Uterus (tissue), 4 donors: ENCODE measurements around the gene ICAM4. TPM values are rescaled to one million over a fixed set of nuclear protein-coding genes. Genes with fewer than 3 reads are reported as not detected.

Experiments used
- DNase-seq, 2 donors: peaks; one replicate each; pipeline ENCODE4 v3.0.0-alpha.2; 2019 to 2020
- H3K27ac ChIP-seq, 2 donors: fragments of 200-600 bp; sonication (generic); 1 replicate in 1 of 2; 2 replicates in 1 of 2; pipeline ENCODE4 v1.5.1; 2016 to 2018
- H3K27me3 ChIP-seq, 2 donors: fragments of 200-600 bp; sonication (generic); one replicate each; pipeline ENCODE4 v1.5.1; 2018 to 2019; ENCODE audit warnings: control low read depth in 1 of 2
- H3K36me3 ChIP-seq, 2 donors: fragments of 200-600 bp; sonication (generic); one replicate each; pipeline ENCODE4 v1.5.1; 2019; ENCODE audit warnings: control low read depth in 1 of 2
- H3K4me1 ChIP-seq, 2 donors: fragments of 200-600 bp; sonication (generic); one replicate each; pipeline ENCODE4 v1.5.1; 2018 to 2019; ENCODE audit warnings: control low read depth in 1 of 2
- H3K4me3 ChIP-seq, 2 donors: fragments of 200-600 bp; sonication (generic); 1 replicate in 1 of 2; 2 replicates in 1 of 2; pipeline ENCODE4 v1.5.1; 2018 to 2019; ENCODE audit warnings: mild to moderate bottlenecking in 1 of 2
- H3K9me3 ChIP-seq, 2 donors: fragments of 200-600 bp; sonication (generic); one replicate each; pipeline ENCODE4 v1.5.1; 2019; ENCODE audit warnings: control low read depth in 1 of 2
- CTCF ChIP-seq, 4 experiments: fragments of 200-600 bp in 2 of 4; fragments of 450-650 bp in 2 of 4; sonication (generic) in 2 of 4; IDR thresholded peaks; one replicate each; pipeline ENCODE4 v1.5.1; 2016 to 2019; ENCODE audit warnings: antibody characterized with exemption in 4 of 4, mild to moderate bottlenecking in 2 of 4, moderate library complexity in 1 of 4
- POLR2A ChIP-seq, 2 donors: fragments of 450-650 bp; IDR thresholded peaks; one replicate each; pipeline ENCODE4 v1.6.1; 2016; ENCODE audit warnings: antibody characterized with exemption in 2 of 2, mild to moderate bottlenecking in 1 of 2, moderate library complexity in 1 of 2
- intact Hi-C: fragments of 100-400 bp; cut with DNase I; formaldehyde crosslinking; loops from one replicate; pipeline ENCODE4 v1.15.1; 2023; ENCODE audit warnings: low total_unique reads
- total RNA-seq, 4 donors: library from RNA; depleted of rRNA in 3 of 4; stranded (reverse); fragments of >200 nt in 3 of 4; gene quantifications; one replicate each; pipeline versions ENCODE4 v1.1.0 to v1.2.4, GENCODE V29; 2014 to 2023
- donor health status: DM: yes; HTN: yes; CAD: no.

Gene ICAM4
- total RNA-seq, 4 donors from 2014 or later, result 0.41 TPM; not detected in 3

- Histone ChIP-seq H3K27me3 (no peaks in the 10 kb centered on the region), H3K36me3 (no peaks in the 10 kb centered on the region), H3K9me3 (no peaks in the 10 kb centered on the region), H3K4me1 (no peaks in the 10 kb centered on the region), H3K4me3 (no peak overlapping the region), H3K27ac (no peak overlapping the region)
- no peak for DNase-seq
- intact Hi-C loops, result no loop called here
- TF ChIP-seq CTCF (IDR thresholded peaks at IDR 0.05) (no peak), POLR2A (IDR thresholded peaks at IDR 0.05) (no peak)
These were observed 34.1 kb downstream of the ICAM4 start for GRCh38 chr19:10320602-10321416.

GRCh38 chr19:10321417-10321797, 34.7 kb downstream of the ICAM4 start:
- Histone ChIP-seq H3K9me3 (no peaks in the 10 kb centered on the region), H3K27ac (no peak overlapping the region), H3K4me3 (no peak overlapping the region), H3K36me3 (no peaks in the 10 kb centered on the region), H3K27me3 (no peaks in the 10 kb centered on the region), H3K4me1 (no peaks in the 10 kb centered on the region)
- TF ChIP-seq CTCF (IDR thresholded peaks at IDR 0.05) (no peak), POLR2A (IDR thresholded peaks at IDR 0.05) (no peak)
- intact Hi-C loops, result no loop called here
- DNase-seq, result no peak

- Histone ChIP-seq H3K36me3 (no peaks in the 10 kb centered on the region), H3K27me3 (no peaks in the 10 kb centered on the region), H3K9me3 (no peaks in the 10 kb centered on the region), H3K27ac (no peak overlapping the region), H3K4me3 (no peak overlapping the region), H3K4me1 (no peaks in the 10 kb centered on the region)
- no peak for TF ChIP-seq POLR2A (IDR thresholded peaks at IDR 0.05)
- no peak for TF ChIP-seq CTCF (IDR thresholded peaks at IDR 0.05)
- DNase-seq, result no peak
- intact Hi-C loops, result no loop called here
These were observed 35.4 kb downstream of the ICAM4 start for GRCh38 chr19:10321874-10322835.

- intact Hi-C loops, result no loop called here
- H3K27me3 ChIP-seq, result no peaks in the 10 kb centered on the region
- H3K4me1 ChIP-seq, result no peaks in the 10 kb centered on the region
- no peaks in the 10 kb centered on the region for H3K36me3 ChIP-seq
- H3K27ac ChIP-seq, result no peak overlapping the region
- no peak for DNase-seq
- H3K9me3 ChIP-seq, result no peaks in the 10 kb centered on the region
- TF ChIP-seq POLR2A (IDR thresholded peaks at IDR 0.05), result no peak
- TF ChIP-seq CTCF (IDR thresholded peaks at IDR 0.05), result no peak
- no peak overlapping the region for H3K4me3 ChIP-seq
These were observed 39.0 kb downstream of the ICAM4 start for GRCh38 chr19:10325732-10326131.

GRCh38 chr19:10327793-10328192, 41.0 kb downstream of the ICAM4 start:
- Histone ChIP-seq H3K36me3 (no peaks in the 10 kb centered on the region), H3K27me3 (no peaks in the 10 kb centered on the region), H3K27ac (no peak overlapping the region), H3K9me3 (no peaks in the 10 kb centered on the region), H3K4me3 (no peak overlapping the region), H3K4me1 (peaks cover 0 to 5% of the 10 kb centered on the region in 2 donors)
- TF ChIP-seq POLR2A (IDR thresholded peaks at IDR 0.05), result no peak
- no peak for TF ChIP-seq CTCF (IDR thresholded peaks at IDR 0.05)
- DNase-seq, result no peak
- intact Hi-C loops, result no loop called here
